Panc1 (cell line): ENCODE measurements around the gene RIMBP2. TPM values are rescaled to one million over a fixed set of nuclear protein-coding genes. Genes with fewer than 3 reads are reported as not detected.

Experiments
- ATAC-seq: fragments of 200-7000 bp; cut with Tn5 transposase; 2 replicates; pipeline ENCODE4 v1.9.1; 2020; ENCODE audit warnings: mild to moderate bottlenecking, moderate library complexity
- BruUV-seq: library from RNA; stranded (reverse); fragments of 400-500 nt; replicated peaks from 2 replicates; lab custom pipeline; 2021; lab: Mats Ljungman, UMichigan
- CTCF ChIA-PET: fragments of 300-600 bp; sonication (Branson Sonifier 250); formaldehyde crosslinking; loops from one replicate; lab custom pipeline; 2022; ENCODE audit warnings: antibody characterized with exemption; lab: Charles Lee
- POLR2A ChIA-PET: fragments of 300-600 bp; sonication (Branson Sonifier 250); formaldehyde crosslinking; loops from one replicate; lab custom pipeline; 2022; ENCODE audit warnings: antibody characterized with exemption; lab: Charles Lee
- DNase-seq: peaks from one replicate; pipeline ENCODE4 v3.0.0-alpha.2; 2010; ENCODE audit warnings: low read depth, low spot score
- H3K27ac ChIP-seq: 2 replicates; pipeline ENCODE4 v1.5.1; 2011; ENCODE audit warnings: mild to moderate bottlenecking, low read length, inconsistent platforms
- H3K27me3 ChIP-seq: fragments of 200-500 bp; sonication (Bioruptor generic); 2 replicates; pipeline ENCODE4 v1.6.0; 2014; ENCODE audit warnings: low read length, inconsistent platforms; ENCODE audit not compliant: control insufficient read depth, insufficient read depth
- H3K36me3 ChIP-seq: fragments of 200-500 bp; sonication (Bioruptor generic); 2 replicates; pipeline ENCODE4 v1.5.1; 2014; ENCODE audit warnings: inconsistent platforms, mild to moderate bottlenecking, low read length, moderate library complexity; ENCODE audit not compliant: control insufficient read depth, insufficient read depth
- H3K4me1 ChIP-seq: 2 replicates; pipeline ENCODE4 v1.5.1; 2011; ENCODE audit warnings: inconsistent platforms, mild to moderate bottlenecking, low read length, moderate library complexity; ENCODE audit not compliant: control insufficient read depth, insufficient read depth
- H3K4me3 ChIP-seq, 2 experiments: 2 replicates each; pipeline ENCODE4 v1.5.1; 2011 to 2012; ENCODE audit warnings: low read depth in 2 of 2, low read length in 2 of 2, mild to moderate bottlenecking in 2 of 2, inconsistent platforms in 1 of 2, moderate library complexity in 1 of 2
- H3K9me3 ChIP-seq: fragments of 200-500 bp; sonication (Bioruptor generic); 2 replicates; pipeline ENCODE4 v1.5.1; 2014; ENCODE audit warnings: low read depth, mild to moderate bottlenecking, inconsistent platforms, low read length, moderate library complexity; ENCODE audit not compliant: control insufficient read depth, insufficient read depth
- CTCF ChIP-seq: fragments of 450-650 bp; IDR thresholded peaks from 2 replicates; pipeline ENCODE4 v1.5.1; 2017; ENCODE audit warnings: mild to moderate bottlenecking
- POLR2AphosphoS5 ChIP-seq: IDR thresholded peaks from 2 replicates; pipeline ENCODE4 v1.6.1; 2012; ENCODE audit warnings: mild to moderate bottlenecking, low read depth, low read length, moderate library complexity
- REST ChIP-seq, 2 experiments: IDR thresholded peaks; 2 replicates each; pipeline ENCODE4 v1.6.1; 2011 to 2012; ENCODE audit warnings: low read depth in 2 of 2, control low read depth in 1 of 2, low read length in 1 of 2, mild to moderate bottlenecking in 1 of 2, moderate library complexity in 1 of 2; ENCODE audit not compliant: insufficient read depth in 1 of 2
- SIN3A ChIP-seq: IDR thresholded peaks from 2 replicates; pipeline ENCODE4 v1.6.1; 2012; ENCODE audit warnings: low read depth, mild to moderate bottlenecking, low read length, moderate library complexity, borderline replicate concordance; ENCODE audit not compliant: insufficient read depth
- TCF7L2 ChIP-seq: IDR thresholded peaks from 2 replicates; pipeline ENCODE4 v1.6.1; 2011; ENCODE audit warnings: mild to moderate bottlenecking, low read depth, low read length, inconsistent platforms
- in situ Hi-C: cut with HindIII; loops from 2 replicates; pipeline ENCODE4 v1.10.0; 2016; ENCODE audit warnings: low sequenced_read_pairs, low pct_unique_long_range_greater_than_20kb
- intact Hi-C: fragments of 100-400 bp; cut with micrococcal nuclease; formaldehyde crosslinking; loops from one replicate; pipeline ENCODE4 v1.10.0; 2022; ENCODE audit not compliant: unreplicated experiment
- total RNA-seq: library from RNA; stranded (reverse); gene quantifications from one replicate; pipeline ENCODE4 v1.2.1, GENCODE V29; 2021; ENCODE audit not compliant: unreplicated experiment

Gene RIMBP2
- total RNA-seq, 1 experiment from 2014 or later, result not detected

- POLR2A ChIA-PET, result no interaction called here
- no peaks in the 10 kb centered on the region for H3K4me1 ChIP-seq
- intact Hi-C loops (no loop called here), in situ Hi-C loops (no loop called here)
- no peak overlapping the region for H3K4me3 ChIP-seq
- no TSS peak for BruUV-seq
- peaks cover 3% of the 10 kb centered on the region for H3K27me3 ChIP-seq
- no peak overlapping the region for H3K27ac ChIP-seq
- H3K36me3 ChIP-seq, result no peaks in the 10 kb centered on the region
- CTCF ChIA-PET, result no interaction called here
- ATAC-seq (no peak), DNase-seq (no peak)
- no peaks in the 10 kb centered on the region for H3K9me3 ChIP-seq
- TF ChIP-seq REST (IDR thresholded peaks at IDR 0.05; ENCODE audit: insufficient read depth in 1 of 2, low read depth in 2 of 2, low read length in 1 of 2) (no peak), TCF7L2 (no peak), CTCF (no peak), SIN3A (no peak), POLR2AphosphoS5 (no peak)
Observed at GRCh38 chr12:130493951-130494350, 222.1 kb downstream of the RIMBP2 start.

GRCh38 chr12:130491421-130492357 lies 224.4 kb downstream of the RIMBP2 start:
- Histone ChIP-seq H3K4me3 (no peak overlapping the region), H3K27me3 (peaks cover 3% of the 10 kb centered on the region), H3K9me3 (no peaks in the 10 kb centered on the region), H3K36me3 (no peaks in the 10 kb centered on the region), H3K27ac (no peak overlapping the region), H3K4me1 (no peaks in the 10 kb centered on the region)
- CTCF ChIA-PET, result interaction anchor here (0.7 kb wide), 1 partner anchor 326 kb away, joined by 3 read pairs; no protein-coding TSS in a partner anchor
- DNase-seq, result no peak
- TF ChIP-seq CTCF (no peak), REST (IDR thresholded peaks at IDR 0.05; ENCODE audit: insufficient read depth in 1 of 2, low read depth in 2 of 2, low read length in 1 of 2) (no peak), TCF7L2 (no peak), POLR2AphosphoS5 (no peak), SIN3A (no peak)
- BruUV-seq, result no TSS peak
- POLR2A ChIA-PET, result no interaction called here
- intact Hi-C loops (no loop called here), in situ Hi-C loops (no loop called here)
- ATAC-seq, result no peak
